ENCODE results near the gene H1-8. TPM values are rescaled to one million over a fixed set of nuclear protein-coding genes. Genes with fewer than 3 reads are reported as not detected.

Gene H1-8
- total RNA-seq, 2 experiments from 2014 or later: not detected

DNA sequence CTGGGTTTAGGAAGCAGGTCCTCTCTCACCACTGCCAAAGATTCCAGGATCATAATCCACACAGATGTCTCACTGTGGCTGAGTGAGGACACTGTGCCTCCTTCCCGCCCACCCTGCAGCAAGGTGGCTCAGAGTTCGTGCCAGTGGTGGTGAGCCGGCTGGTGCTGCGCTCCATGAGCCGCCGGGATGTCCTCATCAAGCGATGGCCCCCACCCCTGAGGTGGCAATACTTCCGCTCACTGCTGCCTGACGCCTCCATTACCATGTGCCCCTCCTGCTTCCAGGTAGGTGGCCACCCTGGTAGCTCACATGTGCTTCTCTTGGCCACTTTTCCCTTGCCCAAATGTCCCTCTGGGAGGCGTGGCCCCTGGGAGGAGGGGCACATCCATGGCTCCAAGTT lies 23.5 kb upstream of the H1-8 start:
- no peaks in the 10 kb centered on the region for H3K4me1 Mint-ChIP-seq
- H3K27me3 Mint-ChIP-seq: no peaks in the 10 kb centered on the region
- no peak for DNase-seq
- H3K4me3 Mint-ChIP-seq: no peak overlapping the region
- peaks cover 9% of the 10 kb centered on the region for H3K36me3 Mint-ChIP-seq
- POLR2A ChIA-PET: no interaction called here
- no peaks in the 10 kb centered on the region for H3K9me3 Mint-ChIP-seq
- H3K27ac Mint-ChIP-seq: no peak overlapping the region
- no peak for ATAC-seq (ENCODE audit: low read depth)

DNA sequence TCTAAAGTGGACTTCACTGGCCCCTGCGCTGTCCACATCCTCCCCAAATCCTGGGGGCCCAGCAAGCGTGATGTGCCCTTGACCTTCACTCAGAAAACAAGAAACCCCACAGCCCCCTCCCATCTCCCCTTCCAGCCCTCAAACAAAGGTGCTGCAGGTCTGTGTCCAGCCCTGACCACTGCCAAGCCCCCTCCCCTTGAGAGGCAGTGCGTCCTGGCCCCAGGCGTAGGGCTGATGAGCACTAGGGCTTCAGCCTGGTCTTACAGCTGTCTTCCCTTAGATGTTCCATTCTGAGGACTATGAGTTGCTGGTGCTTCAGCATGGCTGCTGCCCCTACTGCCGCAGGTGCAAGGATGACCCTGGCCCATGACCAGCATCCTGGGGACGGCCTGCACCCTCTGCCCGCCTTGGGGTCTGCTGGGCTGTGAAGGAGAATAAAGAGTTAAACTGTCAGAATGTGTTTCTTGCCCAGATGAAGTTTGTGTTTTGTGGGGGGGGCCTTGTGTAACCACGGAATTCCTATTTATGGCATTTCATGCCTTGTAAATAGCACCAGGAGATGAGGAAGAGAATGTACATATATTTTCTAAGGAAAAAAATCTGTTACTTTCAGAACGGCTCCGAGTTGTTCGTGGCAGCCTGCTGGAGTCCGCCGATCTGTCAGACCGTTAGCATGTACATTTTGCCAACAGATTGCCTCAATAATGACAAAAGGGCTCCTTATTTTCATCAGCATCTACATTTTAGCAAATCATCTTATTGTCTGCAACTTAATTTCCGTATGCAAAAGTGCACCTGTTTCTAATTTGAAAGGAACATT lies 22.9 kb upstream of the H1-8 start:
- DNase-seq (no peak), ATAC-seq (ENCODE audit: low read depth) (no peak)
- no peak overlapping the region for H3K27ac Mint-ChIP-seq
- H3K9me3 Mint-ChIP-seq: no peaks in the 10 kb centered on the region
- H3K4me3 Mint-ChIP-seq: no peak overlapping the region
- H3K27me3 Mint-ChIP-seq: no peaks in the 10 kb centered on the region
- peaks cover 9% of the 10 kb centered on the region for H3K36me3 Mint-ChIP-seq
- H3K4me1 Mint-ChIP-seq: no peaks in the 10 kb centered on the region
- POLR2A ChIA-PET: no interaction called here

DNA sequence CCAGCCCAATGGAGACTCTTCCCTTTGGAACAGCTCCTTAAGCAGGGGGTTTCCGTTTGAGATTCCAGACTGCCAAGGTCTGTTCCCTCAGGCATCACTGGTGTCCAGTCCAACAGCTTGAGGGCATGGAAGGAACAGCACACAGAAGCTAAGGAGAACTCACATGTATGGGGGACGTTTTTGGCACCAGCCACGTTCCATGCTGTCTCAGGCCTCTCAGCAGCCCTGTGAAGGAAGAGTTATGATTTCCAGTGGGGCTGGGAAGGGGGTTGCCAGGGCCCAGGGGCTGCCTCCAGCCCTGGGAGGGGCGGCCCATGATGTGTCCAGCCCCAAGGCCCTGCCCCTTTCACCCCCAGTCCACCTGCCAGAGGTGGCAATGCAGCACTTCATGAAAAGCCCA lies 22.0 kb upstream of the H1-8 start:
- DNase-seq (no peak), ATAC-seq (ENCODE audit: low read depth) (no peak)
- POLR2A ChIA-PET: no interaction called here
- peaks cover 7% of the 10 kb centered on the region for H3K36me3 Mint-ChIP-seq
- H3K27me3 Mint-ChIP-seq: no peaks in the 10 kb centered on the region
- H3K4me3 Mint-ChIP-seq: no peak overlapping the region
- no peaks in the 10 kb centered on the region for H3K9me3 Mint-ChIP-seq
- no peaks in the 10 kb centered on the region for H3K4me1 Mint-ChIP-seq
- H3K27ac Mint-ChIP-seq: no peak overlapping the region

DNA sequence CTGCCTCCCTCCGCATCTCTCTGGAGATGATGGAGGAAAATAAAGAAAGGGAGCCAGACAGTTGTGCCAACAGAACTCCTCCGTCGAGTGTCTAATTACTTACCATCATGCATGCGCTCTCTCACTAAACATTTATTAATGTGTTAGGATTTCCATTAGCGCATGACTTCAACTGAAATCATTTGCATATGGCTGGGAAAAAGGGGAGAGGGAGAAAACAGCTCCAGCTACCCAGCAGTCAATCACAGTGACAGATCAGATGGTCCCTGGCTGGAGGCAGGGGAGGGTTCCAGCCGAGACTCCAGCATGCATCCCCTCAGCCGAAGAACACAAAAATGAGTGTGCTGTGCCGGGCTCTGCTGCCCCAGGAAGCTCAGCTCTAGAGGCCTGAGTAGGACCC lies 21.4 kb upstream of the H1-8 start:
- no peaks in the 10 kb centered on the region for H3K9me3 Mint-ChIP-seq
- ATAC-seq (ENCODE audit: low read depth) (no peak), DNase-seq (no peak)
- POLR2A ChIA-PET: no interaction called here
- H3K36me3 Mint-ChIP-seq: peaks cover 4% of the 10 kb centered on the region
- no peaks in the 10 kb centered on the region for H3K27me3 Mint-ChIP-seq
- H3K4me3 Mint-ChIP-seq: no peak overlapping the region
- no peaks in the 10 kb centered on the region for H3K4me1 Mint-ChIP-seq
- H3K27ac Mint-ChIP-seq: no peak overlapping the region

DNA sequence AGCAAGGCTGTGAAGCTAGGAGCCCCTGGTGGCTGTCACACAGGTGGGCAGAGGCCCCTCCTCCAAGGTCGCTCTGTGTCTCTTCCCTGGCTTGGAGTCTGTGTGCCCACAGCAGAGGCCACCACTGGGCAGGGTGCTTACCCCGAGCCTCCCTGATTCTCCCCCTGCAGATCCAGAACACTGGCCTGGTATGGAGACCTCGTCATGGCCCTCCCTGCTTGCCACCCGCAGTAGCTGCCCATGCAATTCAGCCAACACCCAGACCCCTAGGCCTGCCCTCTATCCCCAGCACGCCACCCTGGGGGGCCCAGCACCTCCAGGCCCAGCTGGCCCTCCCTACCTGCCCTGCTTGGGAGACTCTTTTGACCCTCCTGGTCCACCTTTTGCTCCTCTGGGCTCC lies 20.0 kb upstream of the H1-8 start:
- no peaks in the 10 kb centered on the region for H3K9me3 Mint-ChIP-seq
- no peak overlapping the region for H3K27ac Mint-ChIP-seq
- H3K27me3 Mint-ChIP-seq: no peaks in the 10 kb centered on the region
- DNase-seq (no peak), ATAC-seq (ENCODE audit: low read depth) (no peak)
- POLR2A ChIA-PET: no interaction called here
- H3K36me3 Mint-ChIP-seq: no peaks in the 10 kb centered on the region
- H3K4me3 Mint-ChIP-seq: no peak overlapping the region
- H3K4me1 Mint-ChIP-seq: no peaks in the 10 kb centered on the region

DNA sequence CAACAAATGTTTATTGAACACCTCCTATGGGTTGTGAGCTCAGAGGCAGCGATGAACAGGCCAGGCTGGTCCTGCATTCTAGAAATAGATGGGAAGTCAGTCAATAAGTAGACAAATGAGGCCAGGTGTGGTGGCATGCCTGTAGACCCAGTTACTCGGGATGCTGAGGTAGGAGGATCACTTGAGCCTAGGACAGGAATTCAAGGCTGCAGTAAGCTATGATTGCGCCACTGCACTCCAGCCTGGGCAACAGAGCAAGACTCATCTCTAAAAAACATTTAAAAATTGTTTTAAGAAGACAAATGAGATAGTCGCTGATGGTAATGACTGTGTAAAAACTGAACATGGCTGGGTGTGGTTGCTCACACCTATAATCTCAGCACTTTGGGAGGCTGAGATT lies 18.9 kb upstream of the H1-8 start:
- DNase-seq: no peak
- Mint-ChIP-seq H3K9me3 (no peaks in the 10 kb centered on the region), H3K27me3 (no peaks in the 10 kb centered on the region), H3K4me1 (no peaks in the 10 kb centered on the region), H3K27ac (no peak overlapping the region), H3K4me3 (no peak overlapping the region), H3K36me3 (no peaks in the 10 kb centered on the region)
- ATAC-seq (ENCODE audit: low read depth): no peak
- POLR2A ChIA-PET: no interaction called here

DNA sequence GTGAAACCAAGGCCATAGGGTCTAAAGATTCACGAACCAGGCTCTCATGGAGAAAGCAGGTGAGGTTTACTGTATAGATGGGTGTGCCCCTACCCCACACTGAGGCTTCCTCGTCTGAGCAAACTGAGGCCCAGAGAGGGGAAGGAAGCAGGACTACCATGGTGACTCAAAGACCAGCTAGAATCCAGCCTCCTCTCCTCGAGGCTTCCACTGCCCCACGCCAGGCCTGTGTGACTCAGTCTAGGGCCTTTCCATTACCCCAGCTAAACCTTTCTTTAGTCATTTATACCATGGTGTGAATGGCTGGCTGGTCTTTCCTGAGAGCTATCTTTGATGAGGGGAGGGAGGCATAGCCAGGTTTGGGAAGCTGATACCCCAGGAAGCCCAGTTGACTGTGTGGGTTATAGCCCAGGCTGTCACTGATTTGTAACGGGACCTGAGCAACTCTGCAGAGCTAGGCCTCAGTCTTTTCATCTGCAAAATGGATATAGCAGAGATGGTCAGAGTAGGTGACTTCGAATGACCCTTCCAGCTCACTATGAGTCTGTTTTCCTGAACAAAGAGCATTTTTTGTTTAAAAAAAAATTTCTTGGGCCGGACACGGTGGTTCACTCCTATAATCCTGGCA lies 17.5 kb upstream of the H1-8 start:
- DNase-seq (no peak), ATAC-seq (ENCODE audit: low read depth) (peak; percentile 13)
- no peak overlapping the region for H3K27ac Mint-ChIP-seq
- H3K27me3 Mint-ChIP-seq: no peaks in the 10 kb centered on the region
- H3K4me1 Mint-ChIP-seq: no peaks in the 10 kb centered on the region
- no peaks in the 10 kb centered on the region for H3K36me3 Mint-ChIP-seq
- no peaks in the 10 kb centered on the region for H3K9me3 Mint-ChIP-seq
- H3K4me3 Mint-ChIP-seq: no peak overlapping the region
- POLR2A ChIA-PET: no interaction called here

DNA sequence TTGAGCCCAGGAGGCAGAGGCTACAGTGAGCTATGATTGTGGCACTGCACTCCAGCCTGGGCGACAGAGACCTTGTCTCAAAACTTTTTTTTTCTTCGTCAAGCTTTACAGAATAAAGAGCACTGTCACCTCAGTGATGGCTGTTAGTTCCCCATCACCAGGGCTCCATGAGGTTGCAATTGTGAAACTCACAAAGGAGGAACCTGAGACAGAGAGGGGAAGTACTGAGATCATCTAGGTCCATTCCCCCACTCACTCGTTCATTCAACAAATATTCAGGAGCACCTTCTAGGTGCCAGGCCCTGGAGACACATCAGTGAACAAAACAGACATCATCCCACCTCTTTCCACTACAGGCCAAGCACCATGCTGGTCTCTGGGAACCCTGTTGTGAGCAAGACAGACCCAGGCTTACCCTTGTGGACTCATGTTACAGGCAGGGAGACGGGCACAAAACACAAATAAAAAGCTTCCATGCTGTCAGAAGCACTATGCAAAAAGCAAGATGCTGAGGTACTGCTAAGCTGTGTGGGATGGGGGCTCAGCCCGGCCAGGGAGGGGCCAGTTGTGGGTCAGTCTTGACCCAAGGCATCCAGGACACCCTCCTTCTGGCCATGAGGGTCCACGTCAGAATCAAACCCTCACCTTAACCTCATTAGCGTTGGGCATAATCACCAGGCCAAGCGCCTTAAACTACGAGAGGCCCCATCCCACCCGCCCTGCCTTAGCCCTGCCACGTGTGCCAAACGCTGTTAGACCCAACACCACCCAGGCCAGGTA lies 16.7 kb upstream of the H1-8 start:
- H3K9me3 Mint-ChIP-seq: no peaks in the 10 kb centered on the region
- no peaks in the 10 kb centered on the region for H3K4me1 Mint-ChIP-seq
- ATAC-seq (ENCODE audit: low read depth) (no peak), DNase-seq (no peak)
- no peaks in the 10 kb centered on the region for H3K27me3 Mint-ChIP-seq
- H3K36me3 Mint-ChIP-seq: no peaks in the 10 kb centered on the region
- POLR2A ChIA-PET: no interaction called here
- no peak overlapping the region for H3K27ac Mint-ChIP-seq
- H3K4me3 Mint-ChIP-seq: no peak overlapping the region

DNA sequence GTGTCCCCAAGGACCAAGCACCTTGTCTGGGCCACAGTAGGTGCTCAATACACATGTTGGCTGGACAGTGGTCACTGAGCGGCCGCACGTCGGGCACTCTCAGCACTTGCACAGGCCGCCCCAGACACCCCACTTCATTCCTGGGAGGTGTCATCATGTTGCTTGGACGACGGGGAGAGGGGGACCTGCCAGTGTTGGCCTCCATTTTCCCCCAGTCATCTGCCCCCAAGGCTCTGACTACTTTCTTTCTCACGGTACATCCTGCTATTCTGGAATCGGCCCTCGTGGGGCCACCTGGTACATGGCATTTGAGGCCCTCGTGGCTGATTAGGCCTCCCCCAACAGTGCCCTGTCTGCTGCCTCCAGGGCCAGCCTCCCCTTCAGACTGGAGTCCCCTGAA lies 15.7 kb upstream of the H1-8 start:
- Mint-ChIP-seq H3K9me3 (no peaks in the 10 kb centered on the region), H3K27me3 (peaks cover 2% of the 10 kb centered on the region), H3K4me1 (no peaks in the 10 kb centered on the region), H3K27ac (no peak overlapping the region), H3K36me3 (no peaks in the 10 kb centered on the region), H3K4me3 (no peak overlapping the region)
- ATAC-seq (ENCODE audit: low read depth) (no peak), DNase-seq (no peak)
- POLR2A ChIA-PET: no interaction called here

DNA sequence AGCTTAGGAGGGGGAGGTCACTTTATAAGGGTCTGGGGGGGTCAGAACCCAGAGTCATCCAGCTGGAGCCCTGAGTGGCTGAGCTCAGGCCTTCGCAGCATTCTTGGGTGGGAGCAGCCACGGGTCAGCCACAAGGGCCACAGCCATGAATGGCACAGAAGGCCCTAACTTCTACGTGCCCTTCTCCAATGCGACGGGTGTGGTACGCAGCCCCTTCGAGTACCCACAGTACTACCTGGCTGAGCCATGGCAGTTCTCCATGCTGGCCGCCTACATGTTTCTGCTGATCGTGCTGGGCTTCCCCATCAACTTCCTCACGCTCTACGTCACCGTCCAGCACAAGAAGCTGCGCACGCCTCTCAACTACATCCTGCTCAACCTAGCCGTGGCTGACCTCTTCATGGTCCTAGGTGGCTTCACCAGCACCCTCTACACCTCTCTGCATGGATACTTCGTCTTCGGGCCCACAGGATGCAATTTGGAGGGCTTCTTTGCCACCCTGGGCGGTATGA lies 14.3 kb upstream of the H1-8 start, which contains the start of gene RHO:
TSS of gene RHO (plus strand) at position 51 of the 512 bp plus-strand sequence. CDS start at position 146, 95 bp downstream.
- POLR2A ChIA-PET: interaction anchor here (0.6 kb wide), 1 partner anchor 1234 kb away, joined by 3 read pairs; no protein-coding TSS in a partner anchor
- no peaks in the 10 kb centered on the region for H3K4me1 Mint-ChIP-seq
- H3K4me3 Mint-ChIP-seq: no peak within 1 kb of the TSS
- DNase-seq (no peak), ATAC-seq (ENCODE audit: low read depth) (no peak)
- H3K27me3 Mint-ChIP-seq: peaks cover 2% of the 10 kb centered on the region
- H3K36me3 Mint-ChIP-seq: no peaks in the 10 kb centered on the region
- H3K9me3 Mint-ChIP-seq: no peaks in the 10 kb centered on the region
- H3K27ac Mint-ChIP-seq: no peak within 1 kb of the TSS

DNA sequence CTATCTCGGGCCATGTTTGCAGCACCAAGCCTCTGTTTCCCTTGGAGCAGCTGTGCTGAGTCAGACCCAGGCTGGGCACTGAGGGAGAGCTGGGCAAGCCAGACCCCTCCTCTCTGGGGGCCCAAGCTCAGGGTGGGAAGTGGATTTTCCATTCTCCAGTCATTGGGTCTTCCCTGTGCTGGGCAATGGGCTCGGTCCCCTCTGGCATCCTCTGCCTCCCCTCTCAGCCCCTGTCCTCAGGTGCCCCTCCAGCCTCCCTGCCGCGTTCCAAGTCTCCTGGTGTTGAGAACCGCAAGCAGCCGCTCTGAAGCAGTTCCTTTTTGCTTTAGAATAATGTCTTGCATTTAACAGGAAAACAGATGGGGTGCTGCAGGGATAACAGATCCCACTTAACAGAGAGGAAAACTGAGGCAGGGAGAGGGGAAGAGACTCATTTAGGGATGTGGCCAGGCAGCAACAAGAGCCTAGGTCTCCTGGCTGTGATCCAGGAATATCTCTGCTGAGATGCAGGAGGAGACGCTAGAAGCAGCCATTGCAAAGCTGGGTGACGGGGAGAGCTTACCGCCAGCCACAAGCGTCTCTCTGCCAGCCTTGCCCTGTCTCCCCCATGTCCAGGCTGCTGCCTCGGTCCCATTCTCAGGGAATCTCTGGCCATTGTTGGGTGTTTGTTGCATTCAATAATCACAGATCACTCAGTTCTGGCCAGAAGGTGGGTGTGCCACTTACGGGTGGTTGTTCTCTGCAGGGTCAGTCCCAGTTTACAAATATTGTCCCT lies 13.4 kb upstream of the H1-8 start:
- no peak for DNase-seq
- Mint-ChIP-seq H3K4me1 (no peaks in the 10 kb centered on the region), H3K27me3 (peaks cover 2% of the 10 kb centered on the region), H3K4me3 (no peak overlapping the region), H3K27ac (no peak overlapping the region), H3K36me3 (no peaks in the 10 kb centered on the region), H3K9me3 (no peaks in the 10 kb centered on the region)
- no peak for ATAC-seq (ENCODE audit: low read depth)
- POLR2A ChIA-PET: no interaction called here

DNA sequence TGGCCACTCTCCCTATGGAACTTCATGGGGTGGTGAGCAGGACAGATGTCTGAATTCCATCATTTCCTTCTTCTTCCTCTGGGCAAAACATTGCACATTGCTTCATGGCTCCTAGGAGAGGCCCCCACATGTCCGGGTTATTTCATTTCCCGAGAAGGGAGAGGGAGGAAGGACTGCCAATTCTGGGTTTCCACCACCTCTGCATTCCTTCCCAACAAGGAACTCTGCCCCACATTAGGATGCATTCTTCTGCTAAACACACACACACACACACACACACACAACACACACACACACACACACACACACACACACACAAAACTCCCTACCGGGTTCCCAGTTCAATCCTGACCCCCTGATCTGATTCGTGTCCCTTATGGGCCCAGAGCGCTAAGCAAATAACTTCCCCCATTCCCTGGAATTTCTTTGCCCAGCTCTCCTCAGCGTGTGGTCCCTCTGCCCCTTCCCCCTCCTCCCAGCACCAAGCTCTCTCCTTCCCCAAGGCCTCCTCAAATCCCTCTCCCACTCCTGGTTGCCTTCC lies 12.7 kb upstream of the H1-8 start:
- Mint-ChIP-seq H3K9me3 (no peaks in the 10 kb centered on the region), H3K36me3 (no peaks in the 10 kb centered on the region), H3K27ac (no peak overlapping the region), H3K27me3 (peaks cover 2% of the 10 kb centered on the region), H3K4me3 (no peak overlapping the region), H3K4me1 (no peaks in the 10 kb centered on the region)
- ATAC-seq (ENCODE audit: low read depth) (no peak), DNase-seq (no peak)
- POLR2A ChIA-PET: no interaction called here

DNA sequence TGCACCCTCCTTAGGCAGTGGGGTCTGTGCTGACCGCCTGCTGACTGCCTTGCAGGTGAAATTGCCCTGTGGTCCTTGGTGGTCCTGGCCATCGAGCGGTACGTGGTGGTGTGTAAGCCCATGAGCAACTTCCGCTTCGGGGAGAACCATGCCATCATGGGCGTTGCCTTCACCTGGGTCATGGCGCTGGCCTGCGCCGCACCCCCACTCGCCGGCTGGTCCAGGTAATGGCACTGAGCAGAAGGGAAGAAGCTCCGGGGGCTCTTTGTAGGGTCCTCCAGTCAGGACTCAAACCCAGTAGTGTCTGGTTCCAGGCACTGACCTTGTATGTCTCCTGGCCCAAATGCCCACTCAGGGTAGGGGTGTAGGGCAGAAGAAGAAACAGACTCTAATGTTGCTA lies 12.2 kb upstream of the H1-8 start:
- no peak overlapping the region for H3K4me3 Mint-ChIP-seq
- H3K27ac Mint-ChIP-seq: no peak overlapping the region
- H3K9me3 Mint-ChIP-seq: no peaks in the 10 kb centered on the region
- POLR2A ChIA-PET: no interaction called here
- no peaks in the 10 kb centered on the region for H3K36me3 Mint-ChIP-seq
- DNase-seq (no peak), ATAC-seq (ENCODE audit: low read depth) (no peak)
- peaks cover 2% of the 10 kb centered on the region for H3K27me3 Mint-ChIP-seq
- no peaks in the 10 kb centered on the region for H3K4me1 Mint-ChIP-seq

Data from activated naive CD8-positive, alpha-beta T cell treated with anti-CD3 and anti-CD28 coated beads, Interleukin-2, amount 10 ng/mL, durations not matched to agents 7 days and 5 days (primary cell).